ENCODE results near the gene PPIF.

PPIF gene

DNA sequence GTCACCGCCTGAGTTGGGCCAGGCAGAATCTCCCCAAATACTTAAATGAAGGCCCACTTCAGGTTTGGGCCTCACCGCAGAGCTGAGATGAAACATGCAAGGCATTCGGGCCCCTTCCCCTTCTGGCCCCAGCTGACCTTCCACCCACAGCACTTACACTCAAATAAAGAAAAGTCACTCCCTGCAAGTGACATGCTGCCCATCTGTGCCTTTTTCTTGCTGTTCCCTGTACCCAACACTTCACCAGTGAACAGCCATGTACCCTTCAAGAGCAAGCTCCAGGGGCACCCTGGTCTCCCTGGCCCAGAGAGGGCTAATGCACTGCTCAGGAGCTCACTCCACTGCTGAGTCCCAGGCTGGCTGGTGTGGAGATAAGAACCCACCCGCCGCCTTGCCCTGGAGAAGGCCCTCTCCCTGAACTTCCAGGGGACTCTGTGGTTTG lies 57.4 kb downstream of the PPIF start:
- DNase-seq = no peak
